Panc1 (cell line): Measurements from ENCODE around the gene TMEM134.

Experiments
- CTCF ChIP-seq: fragments of 450-650 bp; IDR thresholded peaks from 2 replicates; pipeline ENCODE4 v1.5.1; 2017; ENCODE audit warnings: mild to moderate bottlenecking
- POLR2AphosphoS5 ChIP-seq: IDR thresholded peaks from 2 replicates; pipeline ENCODE4 v1.6.1; 2012; ENCODE audit warnings: mild to moderate bottlenecking, low read depth, low read length, moderate library complexity
- SIN3A ChIP-seq: IDR thresholded peaks from 2 replicates; pipeline ENCODE4 v1.6.1; 2012; ENCODE audit warnings: low read depth, mild to moderate bottlenecking, low read length, moderate library complexity, borderline replicate concordance; ENCODE audit not compliant: insufficient read depth
- TCF7L2 ChIP-seq: IDR thresholded peaks from 2 replicates; pipeline ENCODE4 v1.6.1; 2011; ENCODE audit warnings: mild to moderate bottlenecking, low read depth, low read length, inconsistent platforms

- TF ChIP-seq CTCF = no peak
- no peak for TF ChIP-seq POLR2AphosphoS5
- no peak for TF ChIP-seq SIN3A
- no peak for TF ChIP-seq TCF7L2
These were observed 48.9 kb upstream of the TMEM134 start for GRCh38 chr11:67517784-67518552.
